H9 (cell line): ENCODE measurements around the gene ARMH1. TPM values are rescaled to one million over a fixed set of nuclear protein-coding genes. Genes with fewer than 3 reads are reported as not detected.

Source experiments
- DNase-seq: peaks from one replicate; pipeline ENCODE4 v3.0.0-alpha.2; 2017
- H2AFZ ChIP-seq: one replicate; pipeline ENCODE4 v1.6.1; 2013; ENCODE audit warnings: mild to moderate bottlenecking, low read length, control low read depth, moderate library complexity
- H2AK5ac ChIP-seq: 2 replicates; pipeline ENCODE4 v1.6.1; 2013; ENCODE audit warnings: low read length, control low read depth, mixed read lengths; ENCODE audit not compliant: insufficient read length
- H2BK120ac ChIP-seq: one replicate; pipeline ENCODE4 v1.6.1; 2013; ENCODE audit warnings: low read depth, mild to moderate bottlenecking, low read length, control low read depth, inconsistent platforms; ENCODE audit not compliant: poor library complexity, severe bottlenecking
- H2BK12ac ChIP-seq: 2 replicates; pipeline ENCODE4 v1.6.1; 2013; ENCODE audit warnings: low read length, control low read depth, mixed read lengths, low read depth; ENCODE audit not compliant: insufficient read length
- H2BK15ac ChIP-seq: 2 replicates; pipeline ENCODE4 v1.6.1; 2013; ENCODE audit warnings: low read depth, low read length, control low read depth
- H2BK20ac ChIP-seq: one replicate; pipeline ENCODE4 v1.6.1; 2013; ENCODE audit warnings: low read depth, mild to moderate bottlenecking, low read length, control low read depth, inconsistent platforms; ENCODE audit not compliant: poor library complexity, severe bottlenecking
- H2BK5ac ChIP-seq: 2 replicates; pipeline ENCODE4 v1.6.1; 2013; ENCODE audit warnings: low read length, control low read depth, mixed read lengths; ENCODE audit not compliant: insufficient read length
- H3K14ac ChIP-seq: 2 replicates; pipeline ENCODE4 v1.6.1; 2013; ENCODE audit warnings: low read length, control low read depth; ENCODE audit not compliant: insufficient read depth
- H3K18ac ChIP-seq: 2 replicates; pipeline ENCODE4 v1.6.1; 2013; ENCODE audit warnings: low read depth, mild to moderate bottlenecking, mixed read lengths, low read length, control low read depth; ENCODE audit not compliant: insufficient read length
- H3K23ac ChIP-seq: 2 replicates; pipeline ENCODE4 v1.6.1; 2013; ENCODE audit warnings: low read length, control low read depth, mixed read lengths, low read depth; ENCODE audit not compliant: insufficient read length
- H3K23me2 ChIP-seq: 2 replicates; pipeline ENCODE4 v1.6.1; 2013; ENCODE audit warnings: low read depth, mild to moderate bottlenecking, mixed read lengths, low read length, control low read depth; ENCODE audit not compliant: insufficient read length, poor library complexity, severe bottlenecking
- H3K27ac ChIP-seq: 2 replicates; pipeline ENCODE4 v1.5.1; 2013; ENCODE audit warnings: low read length, control low read depth, mixed read lengths, low read depth; ENCODE audit not compliant: insufficient read length
- H3K27me3 ChIP-seq: 2 replicates; pipeline ENCODE4 v1.6.1; 2013; ENCODE audit warnings: low read length, control low read depth, inconsistent platforms; ENCODE audit not compliant: insufficient read depth
- H3K4ac ChIP-seq: 2 replicates; pipeline ENCODE4 v1.6.1; 2013; ENCODE audit warnings: low read depth, mild to moderate bottlenecking, control low read depth, inconsistent platforms, low read length, moderate library complexity
- H3K4me1 ChIP-seq: 2 replicates; pipeline ENCODE4 v1.6.1; 2013; ENCODE audit warnings: low read length, control low read depth, inconsistent platforms; ENCODE audit not compliant: insufficient read depth
- H3K4me2 ChIP-seq: 2 replicates; pipeline ENCODE4 v1.6.1; 2013; ENCODE audit warnings: low read length, control low read depth, mixed read lengths; ENCODE audit not compliant: insufficient read length, insufficient read depth
- H3K56ac ChIP-seq: 2 replicates; pipeline ENCODE4 v1.6.1; 2013; ENCODE audit warnings: low read depth, mild to moderate bottlenecking, mixed read lengths, low read length, control low read depth; ENCODE audit not compliant: insufficient read length
- H3K79me1 ChIP-seq: 2 replicates; pipeline ENCODE4 v1.6.1; 2013; ENCODE audit warnings: low read depth, mild to moderate bottlenecking, moderate library complexity, low read length, control low read depth, inconsistent platforms; ENCODE audit not compliant: insufficient read depth, poor library complexity, severe bottlenecking
- H3K79me2 ChIP-seq: 2 replicates; pipeline ENCODE4 v1.6.1; 2013; ENCODE audit warnings: low read length, control low read depth, inconsistent platforms; ENCODE audit not compliant: insufficient read depth
- H3K9ac ChIP-seq: 2 replicates; pipeline ENCODE4 v1.6.1; 2013; ENCODE audit warnings: low read length, control low read depth, mixed read lengths; ENCODE audit not compliant: insufficient read length; ENCODE audit errors: extremely low read depth
- H3K9me3 ChIP-seq: one replicate; pipeline ENCODE4 v1.6.1; 2013; ENCODE audit warnings: low read depth, low read length, inconsistent platforms; ENCODE audit not compliant: control insufficient read depth
- H3T11ph ChIP-seq: one replicate; pipeline ENCODE4 v1.6.1; 2013; ENCODE audit warnings: mild to moderate bottlenecking, low read length, control low read depth, inconsistent platforms
- H4K20me1 ChIP-seq: one replicate; pipeline ENCODE4 v1.6.1; 2013; ENCODE audit not compliant: control insufficient read depth, insufficient read length, insufficient read depth
- H4K5ac ChIP-seq: 2 replicates; pipeline ENCODE4 v1.6.1; 2013; ENCODE audit warnings: low read depth, mild to moderate bottlenecking, mixed read lengths, low read length, control low read depth; ENCODE audit not compliant: insufficient read length
- H4K8ac ChIP-seq: replicated peaks from 2 replicates; pipeline ENCODE4 v1.6.1; 2013; ENCODE audit warnings: low read length, control low read depth, mixed read lengths, low read depth; ENCODE audit not compliant: insufficient read length
- H4K91ac ChIP-seq: 2 replicates; pipeline ENCODE4 v1.6.1; 2013; ENCODE audit warnings: low read depth, mild to moderate bottlenecking, moderate library complexity, mixed read lengths, low read length, control low read depth; ENCODE audit not compliant: insufficient read length
- H3K27ac Mint-ChIP-seq, 3 experiments: 2 replicates in 2 of 3; 3 replicates in 1 of 3; pipeline ENCODE4 v1.8.0; 2020 to 2021; ENCODE audit warnings: mixed read lengths in 3 of 3, mild to moderate bottlenecking in 1 of 3, moderate library complexity in 1 of 3
- H3K27me3 Mint-ChIP-seq: 2 replicates; pipeline ENCODE4 v1.8.0; 2021; ENCODE audit warnings: low read depth, mild to moderate bottlenecking, moderate library complexity, mixed read lengths
- H3K36me3 Mint-ChIP-seq, 3 experiments: 2 replicates in 2 of 3; 3 replicates in 1 of 3; pipeline ENCODE4 v1.8.0; 2020 to 2021; ENCODE audit warnings: low read depth in 3 of 3, mixed read lengths in 3 of 3; ENCODE audit not compliant: insufficient read depth in 1 of 3
- H3K4me1 Mint-ChIP-seq, 2 experiments: 2 replicates each; pipeline ENCODE4 v1.8.0; 2020; ENCODE audit warnings: mixed read lengths in 2 of 2
- H3K4me3 Mint-ChIP-seq, 2 experiments: 2 replicates in 1 of 2; 3 replicates in 1 of 2; pipeline ENCODE4 v1.8.0; 2020 to 2021; ENCODE audit warnings: mild to moderate bottlenecking in 2 of 2, mixed read lengths in 2 of 2, moderate library complexity in 1 of 2
- H3K9me3 Mint-ChIP-seq, 2 experiments: 2 replicates in 1 of 2; 3 replicates in 1 of 2; pipeline ENCODE4 v1.8.0; 2020; ENCODE audit warnings: mild to moderate bottlenecking in 2 of 2, mixed read lengths in 2 of 2, moderate library complexity in 1 of 2
- CTCF ChIP-seq: fragments of 200-600 bp; sonication (generic); conservative IDR thresholded peaks from 3 replicates; pipeline ENCODE4 v1.8.0; 2021; ENCODE audit warnings: antibody characterized with exemption, mild to moderate bottlenecking
- WGBS: extraction: QIAGEN DNeasy Blood & Tissue Kit; methylation state at CpG from one replicate; pipeline ENCODE4 v1.1.7; 2013; ENCODE audit warnings: missing lambda C conversion rate, low lambda C conversion rate, mixed read lengths; ENCODE audit not compliant: insufficient read length; ENCODE audit errors: extremely low coverage; 5-methylcytosine and 5-hydroxymethylcytosine counted together
- total RNA-seq: library from RNA; stranded (reverse); gene quantifications from 2 replicates; pipeline ENCODE4 v1.2.1, GENCODE V29; 2021

The ARMH1 gene
- total RNA-seq, 1 experiment from 2014 or later, result 1.0 TPM

- Histone ChIP-seq H2BK5ac (no peak overlapping the region), H4K8ac (no peak overlapping the region), H2AK5ac (no peak overlapping the region), H2BK12ac (no peak overlapping the region), H3K79me1 (no peaks in the 10 kb centered on the region), H3K9ac (no peak overlapping the region), H3K4ac (no peak overlapping the region), H3K14ac (no peak overlapping the region), H2BK20ac (no peak overlapping the region), H3K4me2 (no peak overlapping the region), H3K79me2 (no peaks in the 10 kb centered on the region), H3K9me3 (no peaks in the 10 kb centered on the region), H3T11ph (no peak overlapping the region), H4K20me1 (no peaks in the 10 kb centered on the region), H3K27me3 (no peaks in the 10 kb centered on the region), H2BK120ac (no peak overlapping the region), H3K27ac (no peak overlapping the region), H4K5ac (no peak overlapping the region), H2AFZ (no peak overlapping the region), H3K23ac (no peak overlapping the region), H3K4me1 (no peaks in the 10 kb centered on the region), H3K56ac (no peak overlapping the region), H2BK15ac (no peak overlapping the region), H3K23me2 (no peaks in the 10 kb centered on the region), H3K18ac (no peak overlapping the region), H4K91ac (no peak overlapping the region)
- H3K36me3 Mint-ChIP-seq, result peaks cover 23 to 75% (median 69%) of the 10 kb centered on the region in 3 experiments; a peak in 6 of 7 replicates
- DNase-seq, result no peak
- H3K27me3 Mint-ChIP-seq, result no peaks in the 10 kb centered on the region
- peaks cover 8 to 27% of the 10 kb centered on the region in 2 experiments; a peak in 2 of 4 replicates for H3K4me1 Mint-ChIP-seq
- no CpG with 5 or more reads among the region's 2 CpGs for WGBS
- H3K4me3 Mint-ChIP-seq, result no peak overlapping the region; a peak in 1 of 5 replicates
- H3K27ac Mint-ChIP-seq, result no peak overlapping the region
- no peaks in the 10 kb centered on the region for H3K9me3 Mint-ChIP-seq
- TF ChIP-seq CTCF, result no peak
Measured at GRCh38 chr1:44647896-44648295, 26.6 kb upstream of the ARMH1 start.
